Measurements from ENCODE around the gene DCTN3. TPM values are rescaled to one million over a fixed set of nuclear protein-coding genes. Genes with fewer than 3 reads are reported as not detected.

The DCTN3 gene
- total RNA-seq, 1 donor from 2014 or later = 67.6 TPM

DNA sequence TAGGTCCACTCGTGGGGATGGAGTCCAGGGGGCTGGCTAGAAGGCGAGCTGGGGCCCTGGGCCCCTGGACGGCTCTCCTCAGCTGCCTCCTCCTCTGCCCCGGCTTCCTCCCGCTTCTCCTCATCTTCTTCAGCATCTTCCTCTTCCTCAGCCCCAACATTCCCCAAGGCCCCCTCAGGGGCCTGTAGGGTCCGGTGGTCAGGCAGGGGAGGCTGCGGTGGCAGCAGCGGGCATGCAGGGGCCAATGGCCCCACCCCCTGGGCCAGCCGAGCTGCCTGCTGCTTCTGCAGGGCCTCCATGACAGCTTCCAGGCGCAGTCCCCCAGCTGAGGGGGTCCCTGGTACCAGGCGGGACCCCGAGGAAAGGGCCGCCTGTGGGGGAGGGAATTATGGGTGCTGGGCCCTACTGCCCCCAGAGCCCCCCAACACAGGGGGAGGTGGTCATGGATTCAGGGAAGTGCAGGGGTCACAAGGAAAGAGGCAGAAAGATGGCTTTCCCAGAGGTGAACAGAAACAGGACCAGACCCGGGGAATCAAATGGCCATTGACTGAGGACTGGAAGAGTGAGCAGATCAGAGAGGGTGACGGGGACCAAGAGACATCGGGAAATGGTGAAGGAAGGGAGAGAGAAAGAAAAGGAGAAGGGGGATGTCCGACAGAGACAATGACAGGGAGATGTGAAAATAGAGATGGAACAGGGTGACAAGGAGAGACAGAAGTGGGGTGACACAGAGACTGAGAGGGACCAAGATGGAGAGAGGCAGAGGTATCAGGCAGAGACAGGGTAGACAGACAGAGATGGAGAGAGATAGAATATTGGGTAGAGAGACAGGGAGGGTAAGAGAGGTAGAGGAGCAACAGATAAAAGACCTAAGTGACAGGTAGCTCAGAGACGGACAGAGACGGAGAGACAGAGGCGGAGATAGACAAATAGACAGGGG, 7.7 kb upstream of the DCTN3 start:
- intact Hi-C loops (cut with DNase I) = loop anchor here (2.0 kb wide), 1 partner anchor 15 kb away; the partner anchor contains the start of gene RPP25L
- ATAC-seq (no peak), DNase-seq (ENCODE audit: low spot score) (no peak)

DNA sequence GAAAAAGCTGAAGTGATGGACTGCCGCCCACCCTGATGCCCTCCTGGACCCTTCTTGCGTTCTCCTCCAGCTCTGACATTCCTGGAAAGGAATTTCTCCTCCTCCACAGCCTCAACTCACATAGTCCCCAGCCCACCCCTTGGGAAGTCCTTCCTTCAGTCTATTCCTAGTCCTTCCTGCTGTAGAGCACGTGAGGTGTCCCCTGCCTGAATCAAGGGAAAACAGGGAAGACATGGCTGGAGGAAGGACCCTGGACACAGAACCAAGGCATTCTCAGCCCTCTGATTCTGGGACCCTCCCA, 4.8 kb upstream of the DCTN3 start:
- DNase-seq (ENCODE audit: low spot score) (no peak), ATAC-seq (no peak)
- intact Hi-C loops (cut with DNase I) = no loop called here

GRCh38 chr9:34624475-34625185, 4.3 kb upstream of the DCTN3 start:
- intact Hi-C loops (cut with DNase I) = no loop called here
- ATAC-seq (no peak), DNase-seq (ENCODE audit: low spot score) (no peak)

DNA sequence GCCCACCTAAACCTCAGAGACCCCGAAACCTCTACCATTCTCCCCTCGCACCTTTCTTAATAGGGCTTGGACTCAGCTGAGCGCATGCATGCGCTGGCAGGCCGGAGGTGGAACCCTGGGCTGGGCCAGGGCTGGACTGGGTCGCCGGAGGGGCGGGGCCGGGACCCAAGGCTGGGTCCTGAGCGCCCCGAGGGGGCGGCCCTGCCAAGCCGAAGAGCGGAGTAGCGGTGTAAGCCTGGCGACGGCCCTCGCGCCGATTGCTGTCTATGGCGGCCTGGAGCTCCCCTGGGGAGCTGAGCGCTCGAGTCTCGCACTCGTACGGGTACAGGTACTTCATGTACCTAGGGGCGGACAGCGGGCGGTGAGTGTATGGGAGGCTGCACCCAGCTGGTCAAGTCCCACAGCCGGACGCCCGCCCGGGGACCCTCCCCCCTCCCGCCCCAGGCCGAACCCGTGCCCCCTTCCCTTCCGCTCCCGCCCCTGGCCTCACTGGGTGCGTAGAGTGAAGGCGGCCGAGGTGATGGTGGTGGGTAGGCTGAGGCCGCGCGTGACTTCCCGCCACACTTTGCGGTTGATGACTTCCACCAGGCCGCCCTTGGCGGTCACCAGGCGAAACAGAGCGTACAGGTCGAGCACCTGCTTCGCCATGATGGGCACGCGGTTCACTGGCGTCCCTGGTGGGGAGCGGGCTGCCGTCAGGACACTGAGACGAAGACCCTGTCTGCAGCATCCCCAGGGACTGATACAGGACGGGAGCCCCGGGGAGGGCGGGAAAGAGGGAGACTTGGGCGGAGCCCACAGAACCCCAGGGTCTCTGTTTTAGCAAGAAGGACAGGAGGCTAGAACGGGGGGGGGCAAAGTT, 3.3 kb upstream of the DCTN3 start:
- no peak for ATAC-seq
- intact Hi-C loops (cut with DNase I) = no loop called here
- no peak for DNase-seq (ENCODE audit: low spot score)

GRCh38 chr9:34615132-34615531, 5.2 kb downstream of the DCTN3 start:
- intact Hi-C loops (cut with DNase I) = no loop called here
- DNase-seq (ENCODE audit: low spot score) = no peak
- no peak for ATAC-seq

DNA sequence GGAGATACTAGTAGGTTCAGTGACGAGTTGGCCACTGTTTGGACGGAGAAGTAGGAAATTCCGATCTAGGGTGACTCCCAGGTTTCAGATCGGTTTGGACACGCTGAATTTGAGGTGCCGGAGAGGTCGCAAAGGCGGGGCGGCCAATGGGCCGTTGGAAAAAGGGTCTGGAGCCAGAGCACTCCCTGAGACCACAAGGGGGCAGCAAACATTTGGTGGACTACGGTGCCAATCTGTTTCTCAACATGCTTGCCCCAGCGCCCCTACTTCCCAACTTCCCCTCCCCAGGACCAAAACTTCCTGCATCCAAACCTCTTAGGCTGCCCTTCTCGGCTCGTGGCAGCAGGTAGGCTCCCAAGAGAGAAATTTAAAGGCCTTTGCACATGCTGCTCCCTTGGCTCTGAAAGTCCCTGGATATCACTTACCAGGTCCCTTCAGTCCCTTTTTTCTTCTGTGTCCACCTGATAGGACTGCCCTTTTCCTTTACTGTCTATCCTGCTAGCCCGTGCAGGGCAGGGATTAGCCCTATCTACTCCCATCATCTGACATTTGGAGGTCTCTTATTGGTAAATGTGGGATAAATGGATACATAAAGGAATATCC, 7.4 kb downstream of the DCTN3 start:
- peak; percentile 88 for DNase-seq (ENCODE audit: low spot score)
- intact Hi-C loops (cut with DNase I) = loop anchor here (2.0 kb wide), 1 partner anchor 16 kb away; the partner anchor contains the start of gene ARID3C
- peak; percentile 87 for ATAC-seq

DNA sequence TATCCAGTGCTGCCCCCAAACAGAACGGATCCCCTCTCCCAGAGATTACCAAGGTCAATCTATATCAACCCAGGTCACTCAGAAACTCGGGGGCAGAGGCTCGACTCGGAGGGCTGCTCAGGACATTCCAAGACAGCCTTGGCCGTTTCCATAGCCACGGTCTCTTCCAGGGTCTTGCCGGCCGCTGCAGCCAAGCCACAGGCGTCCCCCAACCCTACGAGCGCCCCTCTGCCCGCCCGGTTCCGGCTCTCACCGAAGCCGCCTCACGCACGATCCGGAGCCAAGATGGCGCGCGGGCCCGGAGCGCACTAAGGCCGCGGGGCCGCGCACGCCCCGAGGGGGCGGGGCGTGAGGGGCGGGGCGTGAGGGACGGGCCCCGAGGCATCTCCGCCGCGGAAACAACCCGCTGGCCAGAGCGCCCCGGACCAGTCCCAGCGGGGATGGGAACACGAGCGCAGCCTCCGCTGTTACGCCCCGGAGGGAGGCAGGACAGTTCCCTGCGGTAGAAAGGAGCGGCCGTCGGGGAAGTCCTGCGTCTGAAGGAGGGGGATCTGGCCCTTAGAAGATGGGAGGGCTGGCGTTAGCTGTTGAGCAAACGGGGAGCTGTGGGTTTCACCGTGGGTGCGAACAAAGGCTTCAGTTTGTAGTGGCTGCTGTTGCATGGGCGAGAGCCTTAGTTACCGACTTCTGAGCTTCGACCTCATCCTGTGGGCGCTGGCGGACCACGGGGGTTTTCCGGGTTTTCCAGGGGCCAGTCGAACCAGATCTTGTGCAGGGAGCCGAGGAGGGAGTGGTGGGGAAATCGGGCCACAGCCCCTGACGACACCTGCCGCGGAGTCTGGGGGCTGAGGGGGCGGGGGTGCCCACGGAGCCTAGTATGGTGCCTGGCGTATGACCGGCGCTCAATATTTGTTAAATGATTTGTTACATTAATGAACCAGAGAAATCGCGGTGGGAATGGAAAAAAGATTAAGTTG, 8.2 kb downstream of the DCTN3 start, which contains the start of gene RPP25L:
Gene RPP25L (minus strand): TSS at position 287 of the 977 bp plus-strand sequence. CDS start 801 bp downstream, outside the sequence.
- intact Hi-C loops (cut with DNase I) = loop anchor here (2.0 kb wide), 1 partner anchor 17 kb away; the partner anchor contains the start of gene ARID3C
- DNase-seq (ENCODE audit: low spot score) = peak; percentile 92

DNA sequence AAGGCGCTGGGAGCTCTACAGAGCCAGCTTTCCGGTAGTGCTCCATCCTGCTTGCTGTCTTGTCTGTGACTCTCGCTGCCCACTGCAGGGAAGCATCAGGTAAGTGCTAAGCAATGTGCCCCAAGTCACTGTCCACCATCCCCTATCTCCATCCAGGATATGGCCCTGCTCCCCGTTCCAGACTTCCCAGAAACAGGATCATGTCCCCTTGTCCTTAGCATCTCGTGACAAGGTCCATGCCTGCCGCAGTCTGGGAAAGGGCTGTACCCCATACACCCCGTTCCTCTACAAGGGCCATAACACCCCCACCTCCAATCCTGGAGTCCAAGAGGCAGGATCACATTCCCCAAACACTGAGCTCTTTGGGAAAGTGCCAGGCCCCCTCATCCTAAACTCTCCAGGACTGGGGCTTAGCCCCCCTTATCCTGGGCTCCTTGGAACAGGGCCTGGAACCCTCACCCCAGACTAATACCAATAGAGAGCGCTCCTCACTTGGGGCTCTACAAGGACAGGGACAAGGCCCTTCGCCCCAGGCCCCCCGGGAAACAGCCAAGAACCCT, 9.0 kb downstream of the DCTN3 start:
- intact Hi-C loops (cut with DNase I) = no loop called here
- DNase-seq (ENCODE audit: low spot score) (no peak), ATAC-seq (peak; percentile 18)

More for the DNA sequence above, 8.2 kb downstream of the DCTN3 start, which contains the start of gene RPP25L:
- peak; percentile 97 for ATAC-seq

DNA sequence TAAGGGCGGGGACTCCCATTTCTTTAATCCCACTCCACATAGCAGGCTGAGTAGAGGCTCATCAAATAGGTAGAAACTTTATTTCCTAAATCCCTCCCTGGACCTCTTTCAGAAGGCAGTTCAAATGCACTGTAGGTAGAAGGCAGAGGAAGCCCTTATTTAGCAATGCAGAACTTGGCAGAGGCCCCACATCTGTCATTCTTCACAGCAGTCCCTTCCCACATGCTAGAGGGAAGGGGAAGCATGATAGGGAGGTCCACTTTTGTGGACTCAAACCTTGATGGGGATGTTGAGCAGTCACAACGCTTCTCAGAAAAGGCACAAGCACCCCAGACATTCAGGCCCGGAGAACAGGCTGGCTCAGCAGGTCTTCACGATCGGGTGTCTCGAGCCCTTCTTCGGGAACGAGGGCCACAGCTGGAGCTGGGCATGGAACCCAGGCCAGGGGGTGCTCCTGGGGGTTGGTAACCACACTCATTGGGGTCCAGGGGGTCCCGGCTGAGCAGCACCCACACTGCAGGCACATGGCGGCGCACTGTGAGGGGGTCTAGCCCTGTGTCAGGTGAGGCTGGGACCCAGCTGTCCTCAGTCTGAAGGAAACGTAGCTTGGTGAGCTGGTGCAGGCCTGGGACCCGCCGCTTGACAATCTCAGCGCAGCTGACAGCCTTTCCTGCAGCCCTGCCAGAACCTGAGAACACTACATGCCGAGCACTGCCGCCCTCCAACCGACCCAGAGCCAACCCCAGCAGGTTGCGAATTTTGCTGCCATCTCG, 9.7 kb downstream of the DCTN3 start:
- ATAC-seq (no peak), DNase-seq (ENCODE audit: low spot score) (no peak)
- intact Hi-C loops (cut with DNase I) = no loop called here

GRCh38 chr9:34607331-34607730, 13.0 kb downstream of the DCTN3 start:
- DNase-seq (ENCODE audit: low spot score) = no peak
- ATAC-seq = no peak
- intact Hi-C loops (cut with DNase I) = no loop called here

DNA sequence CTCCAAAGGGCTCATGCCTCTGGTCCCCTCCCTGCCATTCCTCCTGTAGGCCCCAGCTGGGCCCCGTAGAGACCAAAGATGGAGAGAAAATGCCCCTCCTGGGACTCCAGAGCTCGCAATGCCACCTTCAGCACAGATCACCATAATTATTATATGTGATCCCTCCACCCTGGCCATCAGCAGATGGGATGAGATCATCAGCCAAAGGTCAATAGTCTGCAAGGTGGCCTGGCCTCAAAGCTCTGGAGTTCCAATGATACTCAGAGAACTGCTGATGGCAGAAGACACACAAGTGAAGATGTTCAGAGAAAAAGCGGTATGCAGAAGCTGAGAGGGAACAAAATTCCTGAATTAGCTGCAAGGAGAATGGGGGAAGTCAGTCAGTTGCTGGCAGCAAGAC, 13.4 kb downstream of the DCTN3 start:
- ATAC-seq = no peak
- intact Hi-C loops (cut with DNase I) = no loop called here
- DNase-seq (ENCODE audit: low spot score) = no peak

GRCh38 chr9:34606190-34606589, 14.1 kb downstream of the DCTN3 start:
- intact Hi-C loops (cut with DNase I) = no loop called here
- DNase-seq (ENCODE audit: low spot score) = no peak
- ATAC-seq = no peak

GRCh38 chr9:34603610-34604231, 16.6 kb downstream of the DCTN3 start:
- ATAC-seq (peak; percentile 91), DNase-seq (ENCODE audit: low spot score) (peak; percentile 93)
- intact Hi-C loops (cut with DNase I) = no loop called here

GRCh38 chr9:34601937-34602573, 18.2 kb downstream of the DCTN3 start:
- intact Hi-C loops (cut with DNase I) = no loop called here
- DNase-seq (ENCODE audit: low spot score) = no peak
- no peak for ATAC-seq

DNA sequence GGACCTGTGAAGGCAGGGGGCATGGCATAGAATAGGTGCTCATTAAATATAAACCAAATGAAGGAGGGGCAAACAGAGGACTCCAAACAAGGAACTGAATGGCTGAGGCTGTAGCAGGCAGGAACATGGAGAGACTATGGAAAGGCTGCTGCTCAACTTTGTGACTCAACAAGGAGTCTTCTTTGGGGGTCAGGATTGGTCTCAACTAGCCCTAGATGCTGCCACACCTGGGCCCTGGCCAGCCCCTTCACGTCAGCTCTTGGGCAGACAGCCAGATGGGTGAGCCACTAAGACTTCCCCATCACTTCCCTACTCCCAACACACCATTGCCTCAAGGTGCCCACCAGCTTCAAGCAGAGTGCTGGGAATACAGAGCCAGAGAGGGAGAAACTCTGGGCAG, 19.4 kb downstream of the DCTN3 start:
- DNase-seq (ENCODE audit: low spot score) (no peak), ATAC-seq (no peak)
- intact Hi-C loops (cut with DNase I) = no loop called here

DNA sequence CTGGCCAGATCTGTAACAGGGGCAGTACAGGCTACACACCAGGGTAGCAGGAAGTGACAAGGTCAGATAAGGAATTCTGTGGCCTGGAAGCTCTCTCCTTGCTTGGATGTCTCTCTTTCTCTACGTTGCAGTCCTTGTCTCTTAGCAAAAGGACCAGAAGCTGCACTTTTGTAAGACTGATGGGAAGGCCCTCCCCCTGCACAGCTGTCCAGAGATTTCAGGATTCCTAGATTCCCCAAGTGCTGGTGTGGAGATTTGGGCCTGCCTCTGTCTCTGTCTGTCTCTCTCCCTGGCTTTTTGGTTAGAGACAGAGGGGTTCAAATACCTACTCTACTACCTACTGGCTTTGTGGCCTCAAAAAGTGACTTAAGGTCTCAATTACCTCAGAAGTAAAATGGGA, 20.7 kb downstream of the DCTN3 start:
- intact Hi-C loops (cut with DNase I) = no loop called here
- DNase-seq (ENCODE audit: low spot score) = no peak
- no peak for ATAC-seq

Data from sciatic nerve (tissue), 2 donors.